NCI-H1436 treated with DMSO at 0.1 percent for 48 hours (cell line): ENCODE results near the gene USP19.

Source experiments
- DNase-seq: peaks from one replicate; lab custom pipeline; 2025; lab: John Stamatoyannopoulos, UW

USP19 gene

DNA sequence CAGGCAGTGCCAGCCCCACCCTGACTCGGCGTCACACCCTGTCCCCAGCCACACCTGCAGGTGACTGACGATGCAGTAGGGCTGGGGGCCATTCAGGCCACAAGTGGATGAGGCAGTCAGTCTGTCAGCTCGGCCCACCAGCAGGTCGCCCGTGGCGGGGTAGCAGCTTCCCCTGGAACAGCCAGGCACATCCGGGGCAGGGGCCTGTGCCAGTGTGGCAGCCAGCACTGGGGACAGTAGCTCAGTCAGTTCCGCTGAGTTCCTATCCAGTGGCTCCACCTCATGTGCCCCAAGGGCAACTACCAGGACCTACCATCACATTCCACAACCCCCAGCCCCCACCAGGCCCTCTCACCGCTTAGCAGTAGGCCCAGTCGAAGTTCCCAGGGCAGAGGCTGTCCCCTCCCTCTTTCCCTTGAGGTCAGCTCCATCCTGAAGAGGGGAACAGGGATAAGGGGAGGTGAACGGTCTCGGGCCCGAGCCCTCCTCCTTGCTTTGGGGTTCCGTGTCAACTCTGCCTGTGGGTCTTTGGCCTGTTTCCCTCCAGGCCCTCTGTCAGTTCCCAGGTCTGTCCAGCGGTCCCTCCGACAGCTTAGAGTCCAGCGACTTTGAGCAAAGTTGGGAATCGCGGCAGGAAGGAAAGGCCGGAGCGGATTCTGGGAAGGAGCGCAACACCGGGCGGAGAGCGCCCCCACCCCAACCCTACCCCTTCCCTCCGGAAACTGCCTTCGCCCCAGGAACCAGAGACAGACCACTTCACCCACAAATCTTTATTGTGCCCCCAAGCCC is 12.0 kb upstream of the USP19 start, which contains the start of gene LAMB2:
Gene LAMB2, minus strand, starts transcription at position 614 of the 789 bp plus-strand sequence. Its CDS starts 183 bp downstream, at position 431.
- DNase-seq, result no peak

- DNase-seq, result no peak
Measured at GRCh38 chr3:49132073-49132436, 11.4 kb upstream of the USP19 start.

GRCh38 chr3:49131576-49131975 is 11.0 kb upstream of the USP19 start:
- DNase-seq, result no peak

DNA sequence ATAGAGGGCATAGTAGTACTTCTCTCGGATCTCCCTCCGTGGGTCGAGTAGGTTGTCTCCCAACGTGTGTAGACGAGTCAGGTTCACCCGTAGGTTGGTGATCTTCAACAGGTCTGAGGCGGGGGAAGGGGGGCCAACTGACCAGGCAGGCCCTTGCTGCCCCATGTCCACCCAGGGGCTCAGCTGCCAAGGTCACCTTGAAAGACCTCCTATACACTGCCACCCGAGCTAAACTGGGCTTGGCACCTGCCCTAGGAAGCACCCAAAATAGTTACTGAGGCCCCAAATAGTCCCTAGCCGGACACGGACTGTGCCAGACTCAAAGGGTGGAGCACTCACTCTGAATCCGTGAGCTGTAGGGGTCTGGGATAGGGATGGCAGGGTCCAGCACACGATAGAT is 10.4 kb upstream of the USP19 start:
- DNase-seq, result no peak

- DNase-seq, result no peak
Measured at GRCh38 chr3:49124991-49125670, 4.5 kb upstream of the USP19 start.

DNA sequence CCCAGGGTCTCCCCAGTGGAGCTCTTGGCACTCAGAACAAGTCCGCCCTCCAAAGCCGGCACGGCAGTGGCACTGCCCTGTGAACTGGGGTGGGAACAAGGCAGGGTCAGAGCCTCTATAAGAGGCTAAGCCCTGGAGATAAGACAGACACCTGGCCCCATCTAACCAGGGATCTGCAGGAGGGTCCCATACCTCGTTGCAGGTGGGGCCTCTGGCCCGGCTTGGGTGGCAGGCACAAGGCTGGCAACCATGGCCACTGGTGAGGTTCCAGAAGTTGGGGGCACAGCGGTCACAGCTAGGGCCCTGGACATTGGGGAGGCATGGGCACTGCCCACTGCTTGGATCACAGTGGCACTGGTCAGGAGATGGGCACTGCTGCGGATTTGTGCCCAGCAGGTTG is 3.6 kb upstream of the USP19 start:
- no peak for DNase-seq

- no peak for DNase-seq
Measured at GRCh38 chr3:49123687-49124086, 3.1 kb upstream of the USP19 start.

DNA sequence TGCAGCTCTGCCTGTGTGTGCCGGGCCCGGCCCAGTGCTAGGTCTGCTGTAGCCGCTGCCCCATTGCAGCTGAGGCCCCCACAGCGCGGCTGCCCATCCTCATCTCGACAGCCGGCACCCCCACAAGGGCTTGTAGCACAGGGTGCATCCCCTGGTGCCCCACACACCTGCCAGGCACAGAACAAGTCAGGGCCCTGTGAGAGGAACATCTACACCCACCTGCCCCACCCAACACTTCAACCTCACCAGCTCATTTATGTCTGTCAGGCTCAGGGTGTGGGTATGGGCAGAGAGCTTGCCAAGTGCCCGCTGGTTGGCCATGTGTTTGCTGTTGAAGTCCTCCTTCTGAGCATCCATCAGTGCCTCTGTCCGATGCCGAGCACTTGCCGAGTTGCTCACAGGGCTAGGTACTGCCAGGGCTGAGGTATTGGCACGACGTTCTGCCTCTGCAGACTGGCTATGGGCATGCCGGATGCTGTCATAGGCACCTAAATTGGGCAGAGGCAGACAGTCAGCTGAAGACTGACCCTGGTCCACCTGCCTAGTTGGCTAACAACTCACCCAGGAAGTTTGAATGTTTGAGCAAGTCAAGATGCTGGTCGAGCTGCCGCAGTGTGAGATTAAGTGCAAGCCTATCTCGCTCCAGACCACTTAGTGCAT is 2.4 kb upstream of the USP19 start:
- DNase-seq, result no peak

GRCh38 chr3:49122451-49122850 is 1.8 kb upstream of the USP19 start:
- DNase-seq, result no peak

GRCh38 chr3:49122022-49122421 is 1.4 kb upstream of the USP19 start:
- no peak for DNase-seq

GRCh38 chr3:49121132-49121736 is 611 bp upstream of the USP19 start:
- no peak for DNase-seq

- no peak for DNase-seq
Measured at GRCh38 chr3:49120096-49120437, 556 bp downstream of the USP19 start.

DNA sequence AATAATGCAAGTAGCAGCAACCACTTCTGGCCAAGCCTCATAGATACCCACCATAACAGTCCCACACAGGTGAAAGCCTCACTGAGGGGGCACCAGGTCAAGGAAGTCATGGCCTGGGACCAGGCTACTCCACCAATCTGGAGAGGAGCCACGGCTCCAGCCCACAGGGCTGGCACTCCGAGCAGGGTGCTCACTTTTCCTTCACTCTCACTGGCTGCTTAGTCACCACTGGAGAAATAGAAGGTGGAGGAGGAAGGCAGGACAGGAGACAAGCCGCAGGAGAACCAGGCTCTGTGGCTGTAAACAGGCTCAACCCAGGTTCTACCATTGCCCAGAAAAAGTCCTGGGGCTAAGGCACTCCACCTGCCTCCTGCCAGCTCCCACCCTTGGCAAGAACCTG is 1.2 kb downstream of the USP19 start:
- DNase-seq, result no peak

DNA sequence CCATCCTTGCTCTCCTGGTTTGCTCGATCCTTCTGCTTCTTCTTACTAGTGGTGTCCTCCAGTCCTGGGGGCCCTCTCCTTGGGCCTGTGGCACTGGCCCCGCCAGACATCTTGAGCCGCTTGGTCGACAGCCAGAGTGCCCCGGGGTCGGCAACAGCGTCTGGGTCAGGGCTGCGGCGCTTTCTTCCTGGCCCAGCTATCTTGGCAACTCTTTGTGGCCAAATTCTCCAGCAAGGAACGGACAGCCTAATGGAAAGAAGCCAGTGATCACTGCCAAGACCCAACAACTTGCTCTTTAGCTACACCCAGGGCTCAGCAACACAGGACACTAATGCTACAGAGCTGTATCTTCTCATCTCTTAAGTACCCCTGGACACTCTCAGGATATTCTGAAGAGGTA is 1.6 kb downstream of the USP19 start:
- no peak for DNase-seq

- DNase-seq, result no peak
Measured at GRCh38 chr3:49112262-49112661, 8.4 kb downstream of the USP19 start.

- no peak for DNase-seq
Measured at GRCh38 chr3:49111347-49111746, 9.3 kb downstream of the USP19 start.

DNA sequence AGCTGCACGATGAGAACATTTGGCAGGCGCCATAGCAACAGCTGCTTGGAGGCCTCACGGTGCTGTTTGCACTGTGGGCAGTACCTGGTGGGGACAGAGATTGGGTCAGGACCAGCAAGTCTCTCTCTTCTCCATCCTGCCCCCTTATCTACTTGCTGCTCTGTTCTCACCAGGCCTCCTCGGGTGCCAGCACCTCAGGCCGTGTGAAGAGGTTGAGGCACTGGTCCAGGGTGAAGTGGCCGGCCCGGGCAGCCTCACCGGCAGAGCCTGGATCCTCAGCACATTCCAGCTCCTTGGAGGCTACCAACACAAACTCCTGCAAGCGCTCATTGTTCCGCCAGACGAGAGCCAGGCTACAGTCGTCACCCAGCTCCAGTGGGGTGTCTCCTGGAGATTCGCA is 9.8 kb downstream of the USP19 start:
- DNase-seq, result no peak

- no peak for DNase-seq
Measured at GRCh38 chr3:49108346-49108745, 12.3 kb downstream of the USP19 start.

GRCh38 chr3:49104427-49105291 is 16.0 kb downstream of the USP19 start, which contains the start of gene QARS1:
QARS1 (minus strand) TSS chr3:49104757; CDS start chr3:49104733, 24 bp downstream.
- DNase-seq, result peak; percentile 6

GRCh38 chr3:49104052-49104426 is 16.6 kb downstream of the USP19 start:
- no peak for DNase-seq

DNA sequence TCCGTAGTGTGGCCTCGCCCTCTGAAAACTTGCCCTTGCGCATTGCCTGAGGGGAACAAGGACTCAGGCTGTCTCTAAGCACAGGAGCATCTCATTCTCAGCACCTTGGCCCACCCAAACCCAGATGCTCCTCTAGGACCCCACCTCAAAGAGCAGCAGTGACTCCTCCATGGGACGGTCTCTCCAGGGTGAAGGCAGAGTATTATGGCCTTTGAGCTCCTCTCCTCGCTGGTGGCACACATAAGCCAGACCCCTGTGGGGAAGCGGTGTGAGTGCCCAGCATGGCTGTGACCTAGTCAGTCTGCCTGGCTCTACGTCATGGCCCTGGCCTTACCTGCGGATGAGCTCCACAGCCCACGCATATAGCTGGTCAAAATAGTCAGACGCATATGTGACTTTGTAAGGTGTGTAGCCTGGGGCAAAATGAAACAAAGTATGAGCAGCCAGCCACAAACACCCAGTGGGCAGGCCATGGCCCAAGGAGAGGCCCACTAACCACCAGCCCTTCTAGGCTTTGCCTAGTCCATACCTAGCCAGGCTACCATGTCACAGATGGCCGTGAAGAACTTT is 20.5 kb downstream of the USP19 start:
- DNase-seq, result no peak
